Stimulated activated naive B cell treated with anti-CD40 and anti-IgM and Interleukin-4, amounts not matched to agents 10 μg/mL and 1 μg/mL and 100 μg/mL, for 72 hours (primary cell): ENCODE measurements around the gene ISG15.
"Not testable (repeated sequence)": the region's sequence is repeated elsewhere in the genome, so short reads cannot be mapped to it uniquely, and the experiment has no call there.

Experiments
- ATAC-seq, 2 donors: fragments of 150-1000 bp; cut with Tn5 transposase; replicated peaks; 2 replicates each; pipeline ENCODE4 v1.10.0; 2021; ENCODE audit warnings: moderate library complexity in 1 of 2
- DNase-seq: peaks from one replicate; pipeline ENCODE4 v3.0.0; 2021
- H3K27ac Mint-ChIP-seq: one replicate; pipeline ENCODE4 v1.8.0; 2022; ENCODE audit warnings: mild to moderate bottlenecking, mixed read lengths
- H3K27me3 Mint-ChIP-seq, 2 donors: one replicate each; pipeline ENCODE4 v1.8.0; 2022; ENCODE audit warnings: mixed read lengths in 2 of 2
- H3K36me3 Mint-ChIP-seq, 2 donors: one replicate each; pipeline ENCODE4 v1.8.0; 2022; ENCODE audit warnings: mixed read lengths in 2 of 2, mild to moderate bottlenecking in 1 of 2
- H3K4me1 Mint-ChIP-seq, 2 donors: one replicate each; pipeline ENCODE4 v1.8.0; 2022; ENCODE audit warnings: mixed read lengths in 2 of 2, mild to moderate bottlenecking in 1 of 2
- H3K4me3 Mint-ChIP-seq, 2 donors: one replicate each; pipeline ENCODE4 v1.8.0; 2022; ENCODE audit warnings: mild to moderate bottlenecking in 2 of 2, mixed read lengths in 2 of 2, moderate library complexity in 1 of 2
- H3K9me3 Mint-ChIP-seq, 2 donors: one replicate each; pipeline ENCODE4 v1.8.0; 2022; ENCODE audit warnings: mixed read lengths in 2 of 2, mild to moderate bottlenecking in 1 of 2

ISG15 gene

DNA sequence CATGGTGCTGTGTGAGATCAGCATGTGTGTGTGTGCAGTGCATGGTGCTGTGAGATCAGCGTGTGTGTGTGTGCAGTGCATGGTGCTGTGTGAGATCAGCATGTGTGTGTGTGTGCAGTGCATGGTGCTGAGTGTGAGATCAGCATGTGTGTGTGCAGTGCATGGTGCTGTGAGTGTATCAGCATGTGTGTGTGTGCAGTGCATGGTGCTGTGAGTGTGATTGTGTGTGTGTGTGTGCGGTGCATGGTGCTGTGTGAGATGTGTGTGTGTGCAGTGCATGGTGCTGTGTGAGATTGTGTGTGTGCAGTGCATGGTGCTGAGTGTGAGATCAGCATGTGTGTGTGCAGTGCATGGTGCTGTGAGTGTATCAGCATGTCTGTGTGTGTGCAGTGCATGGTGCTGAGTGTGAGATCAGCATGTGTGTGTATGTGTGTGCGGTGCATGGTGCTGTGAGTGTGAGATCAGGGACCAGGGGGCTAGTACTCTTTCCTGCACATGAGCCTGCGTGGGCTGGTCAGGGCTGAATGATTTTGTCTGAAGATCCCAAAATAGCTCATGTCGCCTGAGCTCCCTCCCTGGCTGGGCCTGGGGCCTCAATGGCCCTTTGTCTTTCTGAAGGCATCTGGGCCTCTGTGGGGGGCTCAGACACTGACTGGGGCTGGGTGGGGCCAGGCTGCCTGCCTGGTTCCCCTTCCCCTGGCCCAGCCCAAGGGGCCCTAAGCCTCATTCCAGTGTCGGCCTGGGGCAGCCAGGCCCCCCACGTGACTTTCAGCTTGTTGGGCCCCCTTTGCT is 17.8 kb downstream of the ISG15 start:
- peaks cover 17 to 22% of the 10 kb centered on the region in 2 donors for H3K4me1 Mint-ChIP-seq
- H3K36me3 Mint-ChIP-seq: peaks cover 6 to 13% of the 10 kb centered on the region in 2 donors
- not testable (repeated sequence) for DNase-seq, H3K9me3 Mint-ChIP-seq, H3K27ac Mint-ChIP-seq, ATAC-seq, H3K4me3 Mint-ChIP-seq
- peaks cover 15 to 22% of the 10 kb centered on the region in 2 donors for H3K27me3 Mint-ChIP-seq

DNA sequence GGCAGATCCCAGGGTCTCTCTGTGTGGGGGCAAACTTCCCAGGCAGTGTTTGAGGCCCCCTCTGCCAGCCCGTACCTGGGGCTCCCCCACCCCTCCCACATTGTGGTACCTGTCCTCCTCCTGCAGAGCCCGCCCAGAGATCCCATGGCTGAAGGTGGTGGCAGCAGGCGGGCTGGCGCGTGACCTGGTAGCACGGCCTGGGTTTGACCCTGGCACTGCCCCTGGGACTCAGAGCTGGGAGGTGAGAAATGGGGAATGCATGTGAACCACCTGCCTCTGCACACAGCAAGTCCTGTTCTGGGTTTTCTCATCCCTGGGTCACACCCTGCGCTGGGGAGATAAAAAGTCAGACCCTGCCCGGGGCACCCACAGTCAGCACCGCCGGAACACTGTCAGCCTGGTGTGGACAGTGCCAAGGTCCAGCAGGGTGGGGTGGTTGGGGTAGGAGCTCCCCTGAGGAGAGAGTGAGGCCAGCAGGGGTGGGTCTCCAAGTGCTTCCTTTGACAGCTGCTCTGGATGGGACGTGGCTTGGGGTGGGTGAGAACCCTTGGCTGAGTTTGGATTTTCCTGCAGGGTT is 18.4 kb downstream of the ISG15 start:
- H3K27ac Mint-ChIP-seq: no peak overlapping the region
- peaks cover 7 to 14% of the 10 kb centered on the region in 2 donors for H3K36me3 Mint-ChIP-seq
- H3K27me3 Mint-ChIP-seq: peaks cover 17 to 29% of the 10 kb centered on the region in 2 donors
- H3K4me1 Mint-ChIP-seq: peaks cover 24 to 27% of the 10 kb centered on the region in 2 donors
- ATAC-seq (no peak), DNase-seq (no peak)
- H3K4me3 Mint-ChIP-seq: peak overlapping the region; percentile 87 to 88
- no peaks in the 10 kb centered on the region for H3K9me3 Mint-ChIP-seq

DNA sequence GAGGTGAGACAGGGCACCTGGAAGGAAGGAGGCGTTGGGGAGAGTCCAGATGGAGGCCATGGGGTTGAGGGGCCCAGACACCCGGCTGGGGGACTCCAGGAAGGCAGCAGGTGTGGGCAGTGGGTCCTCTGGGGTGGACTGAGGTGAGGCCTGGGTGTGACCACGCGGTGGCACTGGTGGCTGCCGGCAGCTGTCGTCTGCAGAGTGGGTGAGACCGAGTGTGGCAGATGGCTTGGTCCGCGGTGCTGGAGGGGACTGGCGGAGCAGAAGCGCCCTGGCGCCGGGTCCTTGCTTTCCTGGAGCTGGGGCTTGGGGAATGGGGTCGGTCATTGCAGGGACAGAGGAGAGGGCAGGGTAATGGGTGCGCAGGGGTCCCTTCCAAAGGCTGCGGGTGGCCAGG is 19.1 kb downstream of the ISG15 start:
- Mint-ChIP-seq H3K36me3 (peaks cover 5 to 13% of the 10 kb centered on the region in 2 donors), H3K4me3 (peak overlapping the region; percentile 87 to 88), H3K27me3 (peaks cover 17 to 29% of the 10 kb centered on the region in 2 donors), H3K27ac (peak overlapping the region; percentile 97), H3K9me3 (no peaks in the 10 kb centered on the region), H3K4me1 (peaks cover 25 to 31% of the 10 kb centered on the region in 2 donors)
- DNase-seq: no peak
- ATAC-seq: peak; percentile 21 to 38

DNA sequence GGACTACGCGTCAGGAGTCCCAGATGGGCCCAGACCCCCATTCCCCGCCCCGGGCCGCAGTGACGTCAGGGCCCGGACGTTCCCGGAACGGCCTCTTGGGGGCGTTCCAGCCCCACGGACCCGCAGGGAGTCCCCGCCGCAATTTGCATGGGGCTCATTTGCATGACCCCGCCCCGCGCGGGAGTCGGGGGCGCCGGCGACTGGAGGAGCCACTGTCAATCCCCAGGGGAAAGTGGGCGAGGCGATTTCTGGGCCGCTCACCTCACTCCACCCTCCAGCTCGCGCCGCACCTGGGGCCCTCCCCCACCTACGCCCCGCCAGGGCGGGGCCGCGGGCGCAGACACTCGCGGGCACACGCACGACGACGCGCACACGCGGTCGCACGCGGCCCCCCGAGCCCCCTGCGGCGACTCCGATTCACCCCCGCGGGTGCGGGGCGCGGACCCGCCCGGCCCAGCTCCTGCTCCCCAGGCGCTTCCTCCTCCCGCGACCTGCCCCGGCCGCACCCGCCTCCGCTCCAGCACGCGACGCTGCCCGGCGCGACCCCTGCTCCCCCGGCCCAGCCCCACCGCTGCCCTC is 19.8 kb downstream of the ISG15 start:
- ATAC-seq (peak; percentile 87 to 93), DNase-seq (peak; percentile 96)
- peaks cover 5 to 12% of the 10 kb centered on the region in 2 donors for H3K36me3 Mint-ChIP-seq
- peak overlapping the region; percentile 66 to 87 for H3K4me3 Mint-ChIP-seq
- no peaks in the 10 kb centered on the region for H3K9me3 Mint-ChIP-seq
- peaks cover 21 to 34% of the 10 kb centered on the region in 2 donors for H3K27me3 Mint-ChIP-seq
- H3K4me1 Mint-ChIP-seq: peaks cover 31 to 38% of the 10 kb centered on the region in 2 donors
- no peak overlapping the region for H3K27ac Mint-ChIP-seq

DNA sequence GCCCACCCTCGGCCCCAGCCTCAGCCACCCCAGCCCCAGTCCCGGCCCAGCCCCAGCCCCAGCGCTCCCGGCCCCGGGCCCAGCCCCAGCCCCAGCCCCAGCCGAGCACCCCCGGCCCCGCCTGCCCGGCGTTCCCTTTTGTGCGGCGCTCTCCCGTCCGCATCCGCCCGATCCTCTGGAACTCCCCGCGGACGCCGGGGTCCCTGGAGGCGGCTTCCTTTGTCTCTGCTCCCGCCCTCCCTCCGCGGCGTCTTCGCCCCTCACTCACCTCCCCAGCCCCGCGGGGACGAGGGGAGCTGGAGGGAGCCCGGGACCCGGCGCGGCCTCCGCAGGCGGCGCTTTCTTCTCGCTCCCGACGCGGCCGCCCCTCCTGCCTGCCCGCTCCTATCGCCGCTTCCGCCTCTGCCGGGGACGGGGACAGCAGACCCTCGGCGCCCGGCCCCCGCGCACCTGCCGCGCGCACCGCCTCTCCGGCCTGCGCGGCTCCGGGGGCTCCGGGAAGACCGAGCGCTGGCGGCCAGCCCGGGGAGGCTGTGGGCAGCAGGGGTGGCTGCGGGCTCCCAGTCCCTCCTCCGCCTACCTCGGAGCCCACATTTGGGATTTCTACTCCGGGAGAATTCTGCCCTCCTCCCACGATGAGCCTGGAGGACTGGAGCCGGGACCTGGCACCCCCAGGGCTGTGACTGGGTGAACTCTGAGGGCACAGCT is 20.6 kb downstream of the ISG15 start:
- ATAC-seq (peak; percentile 8 to 14), DNase-seq (no peak)
- H3K4me3 Mint-ChIP-seq: peak overlapping the region; percentile 80 to 82
- H3K27ac Mint-ChIP-seq: peak overlapping the region; percentile 69
- H3K27me3 Mint-ChIP-seq: peaks cover 21 to 38% of the 10 kb centered on the region in 2 donors
- no peaks in the 10 kb centered on the region for H3K9me3 Mint-ChIP-seq
- H3K4me1 Mint-ChIP-seq: peaks cover 39 to 46% of the 10 kb centered on the region in 2 donors
- peaks cover 5 to 12% of the 10 kb centered on the region in 2 donors for H3K36me3 Mint-ChIP-seq

DNA sequence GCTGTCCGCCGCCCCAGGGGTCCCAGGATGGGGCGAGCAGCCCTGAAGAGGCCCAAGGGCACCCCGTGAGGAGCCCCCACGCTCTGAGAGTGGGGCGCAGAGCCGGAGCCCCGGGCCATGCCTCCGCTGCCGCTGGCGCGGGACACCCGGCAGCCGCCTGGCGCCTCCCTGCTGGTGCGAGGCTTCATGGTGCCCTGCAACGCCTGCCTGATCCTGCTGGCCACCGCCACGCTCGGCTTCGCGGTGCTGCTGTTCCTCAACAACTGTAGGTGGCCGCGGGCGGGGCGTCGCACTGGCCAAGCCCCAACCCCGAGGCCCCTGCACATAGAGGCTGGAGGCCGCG is 21.1 kb downstream of the ISG15 start:
- no peak for ATAC-seq
- Mint-ChIP-seq H3K9me3 (no peaks in the 10 kb centered on the region), H3K27ac (peak overlapping the region; percentile 75), H3K27me3 (peaks cover 21 to 40% of the 10 kb centered on the region in 2 donors), H3K36me3 (peaks cover 5 to 12% of the 10 kb centered on the region in 2 donors), H3K4me1 (peaks cover 42 to 51% of the 10 kb centered on the region in 2 donors), H3K4me3 (peak overlapping the region; percentile 80 to 82)
- DNase-seq: no peak

DNA sequence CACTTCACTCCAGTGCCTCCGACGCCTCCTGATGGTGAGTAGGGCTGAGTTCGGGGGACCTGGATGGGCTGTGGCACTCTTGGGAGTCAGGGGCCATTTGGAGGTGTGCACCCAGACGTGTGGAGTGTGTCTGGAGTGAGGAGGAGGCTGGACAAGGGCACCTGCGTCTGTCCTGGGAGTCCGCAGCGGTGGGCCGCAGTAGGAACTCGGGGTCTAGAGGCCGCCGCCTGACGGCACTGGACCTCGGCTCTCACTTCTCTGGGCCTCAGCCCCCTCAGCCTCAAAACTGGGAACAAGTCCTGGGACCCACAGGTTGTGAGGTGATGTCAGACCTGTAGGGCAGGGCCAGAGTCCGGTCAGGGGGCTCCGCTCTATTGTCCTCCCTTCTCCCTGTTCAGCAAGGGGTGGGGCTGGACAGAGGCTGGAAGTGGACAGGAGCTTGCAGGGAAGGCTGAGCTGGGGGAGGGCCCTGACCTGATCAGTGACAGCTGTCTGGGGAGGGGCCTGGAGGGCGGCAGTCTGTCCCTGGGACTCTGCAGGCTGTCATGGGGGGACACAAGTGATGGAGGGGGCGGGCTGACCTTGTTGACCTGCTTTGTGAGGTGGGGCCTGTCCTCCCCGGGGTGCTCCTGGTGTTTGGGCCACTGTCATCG is 22.1 kb downstream of the ISG15 start:
- Mint-ChIP-seq H3K27ac (peak overlapping the region; percentile 52), H3K9me3 (no peaks in the 10 kb centered on the region), H3K36me3 (peaks cover 5 to 12% of the 10 kb centered on the region in 2 donors), H3K4me1 (peaks cover 50 to 60% of the 10 kb centered on the region in 2 donors), H3K4me3 (peak overlapping the region in 1 of 2 donors; percentile 36), H3K27me3 (peaks cover 27 to 46% of the 10 kb centered on the region in 2 donors)
- ATAC-seq (no peak), DNase-seq (no peak)

DNA sequence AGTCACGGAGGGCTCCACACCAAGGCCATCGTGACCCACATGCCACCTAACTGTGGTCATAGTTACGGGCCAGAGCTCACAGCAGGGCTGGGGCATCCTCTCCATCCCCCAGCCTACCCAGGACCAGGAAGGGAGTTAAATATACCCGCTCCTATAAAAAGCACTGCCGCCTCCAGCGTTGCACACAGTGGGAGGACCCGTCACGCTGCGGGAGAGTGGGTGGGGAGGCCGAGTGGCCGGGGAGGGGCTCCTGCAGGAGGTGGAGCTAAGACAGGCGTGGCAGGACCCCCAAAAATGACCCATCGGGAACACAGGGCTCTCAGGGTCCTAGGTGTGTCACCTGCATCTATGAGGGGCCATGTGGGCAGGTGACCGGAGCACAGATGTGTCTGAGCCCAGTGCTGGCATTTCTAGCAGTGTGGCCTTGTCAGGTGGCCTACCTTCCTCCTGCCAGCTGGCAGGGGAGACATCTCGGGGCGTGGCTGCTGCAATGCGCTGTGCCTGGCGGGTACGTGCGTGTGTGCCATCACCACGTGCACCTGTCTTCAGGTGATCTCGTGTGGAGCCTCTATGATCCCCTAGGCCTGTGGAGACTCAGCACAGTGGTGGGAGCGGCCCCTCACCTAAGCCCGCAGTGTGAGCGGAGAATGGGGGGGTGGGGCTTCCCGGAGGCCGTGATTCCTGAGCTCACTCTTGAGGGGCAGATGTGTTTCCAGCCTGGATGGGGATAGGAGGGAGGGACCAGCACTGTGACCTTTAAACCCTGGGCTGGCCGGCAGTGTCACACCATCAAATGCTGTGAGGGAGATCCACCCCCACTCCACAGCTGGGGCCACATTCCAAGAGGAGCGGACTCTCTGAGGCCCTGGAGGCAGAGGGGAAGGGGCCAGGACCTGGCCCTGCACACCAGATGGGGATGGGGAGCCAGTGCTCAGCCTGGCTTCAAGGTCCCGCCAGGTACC is 24.4 kb downstream of the ISG15 start:
- Mint-ChIP-seq H3K27ac (no peak overlapping the region), H3K9me3 (no peaks in the 10 kb centered on the region), H3K4me1 (peaks cover 40 to 60% of the 10 kb centered on the region in 2 donors), H3K4me3 (no peak overlapping the region), H3K27me3 (peaks cover 22 to 46% of the 10 kb centered on the region in 2 donors), H3K36me3 (peaks cover 14 to 18% of the 10 kb centered on the region in 2 donors)
- DNase-seq (no peak), ATAC-seq (no peak)

DNA sequence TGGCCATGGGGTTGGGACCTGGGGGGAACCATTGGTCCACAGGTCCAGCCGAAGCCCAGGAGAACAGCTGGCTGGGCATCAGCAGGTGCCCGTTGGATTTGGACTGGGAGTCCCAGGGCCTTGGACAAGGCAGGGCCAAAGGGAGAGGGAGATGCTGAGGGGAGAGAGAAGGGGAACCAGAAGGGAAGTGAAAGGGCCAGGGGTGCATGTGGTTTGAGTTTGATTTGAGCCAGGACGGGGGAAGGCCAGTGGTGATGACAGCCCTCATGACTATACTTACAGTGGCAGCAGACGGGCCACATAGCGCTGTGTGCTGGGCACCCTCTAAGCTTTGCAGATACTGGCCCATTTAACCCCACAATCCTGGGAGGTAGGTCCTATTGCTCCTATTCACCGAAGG is 25.4 kb downstream of the ISG15 start:
- Mint-ChIP-seq H3K4me1 (peaks cover 43 to 60% of the 10 kb centered on the region in 2 donors), H3K36me3 (peaks cover 18 to 29% of the 10 kb centered on the region in 2 donors), H3K9me3 (no peaks in the 10 kb centered on the region), H3K27ac (peak overlapping the region; percentile 2), H3K27me3 (peaks cover 22 to 46% of the 10 kb centered on the region in 2 donors), H3K4me3 (peak overlapping the region; percentile 75 to 83)
- peak; percentile 56 for DNase-seq
- ATAC-seq: peak; percentile 88

DNA sequence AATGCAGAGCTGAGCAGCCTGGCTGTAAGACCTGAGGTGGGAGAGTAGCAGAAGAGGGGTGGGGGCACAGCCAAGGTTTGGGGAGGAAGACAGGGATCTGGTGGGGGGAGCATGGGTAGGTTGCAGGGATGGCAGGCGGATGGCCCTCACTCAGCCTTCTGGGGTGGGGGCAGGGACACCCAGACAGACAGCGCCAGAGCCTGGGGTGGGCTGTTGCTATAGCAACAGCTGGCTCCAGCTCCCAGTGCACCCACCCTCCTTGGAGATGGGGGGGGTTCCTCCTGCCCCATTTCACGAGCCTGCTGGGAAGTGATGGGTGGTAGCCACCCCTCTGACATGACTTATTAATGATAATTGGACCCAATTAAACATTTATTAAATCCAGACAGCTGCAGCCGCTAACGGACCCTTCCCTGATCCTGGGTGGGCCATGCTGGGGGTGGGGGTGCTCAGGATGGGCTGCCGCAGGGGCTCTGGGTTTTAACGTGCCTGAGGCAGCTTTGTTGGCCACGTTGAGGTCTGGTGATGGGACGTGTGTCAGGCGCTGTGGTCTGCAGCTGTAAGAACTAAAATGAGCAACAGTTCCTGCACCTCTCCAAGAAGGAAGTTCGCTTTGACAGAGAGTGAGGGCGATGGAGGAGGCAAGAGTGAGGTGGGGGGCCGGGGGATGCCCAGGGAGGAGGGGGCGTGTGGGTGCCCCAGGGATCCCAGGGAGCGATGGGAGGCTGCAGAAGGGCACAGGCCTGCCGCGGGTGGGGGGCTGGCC is 26.0 kb downstream of the ISG15 start:
- peak; percentile 41 to 48 for ATAC-seq
- Mint-ChIP-seq H3K4me3 (peak overlapping the region; percentile 75 to 83), H3K27me3 (peaks cover 22 to 44% of the 10 kb centered on the region in 2 donors), H3K36me3 (peaks cover 22 to 35% of the 10 kb centered on the region in 2 donors), H3K9me3 (no peaks in the 10 kb centered on the region), H3K4me1 (peaks cover 41 to 57% of the 10 kb centered on the region in 2 donors), H3K27ac (peak overlapping the region; percentile 67)
- DNase-seq: no peak

DNA sequence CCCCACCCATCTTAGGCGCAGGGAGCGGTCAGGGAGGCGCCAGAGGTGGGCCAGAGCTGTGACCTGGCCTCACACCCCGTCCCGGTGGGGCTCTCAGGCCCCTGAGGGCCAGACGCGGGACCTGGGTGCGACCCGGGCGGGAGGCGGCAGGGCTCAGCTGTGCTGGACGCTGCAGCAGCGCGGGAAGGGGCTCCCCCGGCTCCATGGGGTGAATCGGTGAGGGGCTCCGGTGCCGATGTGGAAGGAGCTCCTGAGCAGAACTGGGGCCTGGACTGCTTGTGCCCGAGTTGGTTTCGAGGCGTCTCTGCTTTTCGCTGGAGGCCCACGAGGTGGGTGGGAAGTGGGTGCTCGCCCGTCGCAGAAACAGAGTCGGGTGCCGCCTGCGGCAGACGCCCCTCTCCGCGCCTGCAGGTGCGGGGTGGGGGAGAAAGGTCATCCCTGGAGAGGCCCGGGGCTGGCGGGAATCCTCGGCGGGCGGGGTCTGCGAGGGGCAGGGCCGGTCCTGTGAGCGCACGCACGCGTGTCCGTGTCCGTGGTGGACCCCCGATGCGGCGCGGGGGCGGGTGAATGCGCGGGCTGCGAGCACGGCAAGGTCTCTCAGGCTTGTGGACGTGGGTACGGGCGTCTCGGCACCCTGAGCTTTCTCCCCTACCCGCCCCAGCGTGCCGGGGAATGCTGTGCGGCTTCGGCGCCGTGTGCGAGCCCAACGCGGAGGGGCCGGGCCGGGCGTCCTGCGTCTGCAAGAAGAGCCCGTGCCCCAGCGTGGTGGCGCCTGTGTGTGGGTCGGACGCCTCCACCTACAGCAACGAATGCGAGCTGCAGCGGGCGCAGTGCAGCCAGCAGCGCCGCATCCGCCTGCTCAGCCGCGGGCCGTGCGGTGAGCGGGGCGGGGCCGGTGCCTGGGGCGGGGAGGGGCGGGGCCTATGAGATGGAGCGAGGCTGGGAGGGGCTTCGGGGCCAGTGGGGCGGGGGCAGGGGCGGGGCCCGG is 27.0 kb downstream of the ISG15 start:
- DNase-seq: no peak
- ATAC-seq: peak; percentile 53 to 62
- no peaks in the 10 kb centered on the region for H3K9me3 Mint-ChIP-seq
- H3K36me3 Mint-ChIP-seq: peaks cover 32 to 39% of the 10 kb centered on the region in 2 donors
- H3K4me1 Mint-ChIP-seq: peaks cover 41 to 51% of the 10 kb centered on the region in 2 donors
- peaks cover 20 to 37% of the 10 kb centered on the region in 2 donors for H3K27me3 Mint-ChIP-seq
- H3K27ac Mint-ChIP-seq: peak overlapping the region; percentile 67
- peak overlapping the region; percentile 75 to 83 for H3K4me3 Mint-ChIP-seq
